Activated CD4-positive, alpha-beta T cell treated with anti-CD3 and anti-CD28 coated beads for 48 hours (primary cell): Measurements from ENCODE around the gene ZNF112.
A peak's percentile ranks its signal among the peaks of the same experiment; 100 is the strongest.
"Not testable (repeated sequence)": the region's sequence is repeated elsewhere in the genome, so short reads cannot be mapped to it uniquely, and the experiment has no call there.

Experiments used
- DNase-seq: peaks from one replicate; pipeline ENCODE4 v3.0.0-alpha.2; 2020

The ZNF112 gene

DNA sequence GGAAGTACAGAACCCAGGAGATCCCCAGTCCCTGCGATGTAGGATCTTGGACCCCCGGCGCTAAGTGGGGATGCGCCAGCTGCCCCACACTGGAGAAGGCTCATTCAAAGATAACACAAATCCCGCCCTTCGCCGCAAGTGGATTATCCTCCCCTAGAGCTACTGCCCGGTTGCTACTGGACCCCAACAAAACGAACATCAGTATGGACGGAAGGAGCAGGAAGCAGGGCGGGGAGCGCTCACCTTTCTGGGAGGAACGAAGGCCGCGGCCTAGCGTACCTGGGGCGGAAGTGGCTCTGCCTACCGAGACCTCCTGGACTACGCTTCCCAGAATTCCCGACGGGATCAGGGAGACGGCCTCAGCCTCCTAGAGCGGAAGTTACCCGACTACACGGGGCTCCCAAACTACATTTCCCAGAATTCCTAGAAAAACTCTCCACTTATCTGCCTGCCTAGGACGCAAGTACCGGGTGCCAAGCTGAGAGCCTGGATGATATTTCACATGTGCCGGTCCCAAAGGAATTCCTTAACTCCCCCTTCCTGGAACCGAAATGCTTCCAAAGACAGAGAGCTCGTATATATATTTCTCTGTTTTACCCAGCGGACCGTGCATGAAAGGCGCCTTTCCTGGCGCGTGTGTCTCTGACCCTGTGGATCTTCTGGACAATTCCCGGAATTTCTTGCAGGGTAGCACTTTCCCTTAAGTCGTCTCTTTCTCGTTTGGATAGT, at the start of gene ZNF112:
Gene ZNF112 (minus strand): TSS at position 298 of the 729 bp plus-strand sequence. CDS start 16,141 bp downstream, outside the sequence.
- peak; percentile 21 for DNase-seq

DNA sequence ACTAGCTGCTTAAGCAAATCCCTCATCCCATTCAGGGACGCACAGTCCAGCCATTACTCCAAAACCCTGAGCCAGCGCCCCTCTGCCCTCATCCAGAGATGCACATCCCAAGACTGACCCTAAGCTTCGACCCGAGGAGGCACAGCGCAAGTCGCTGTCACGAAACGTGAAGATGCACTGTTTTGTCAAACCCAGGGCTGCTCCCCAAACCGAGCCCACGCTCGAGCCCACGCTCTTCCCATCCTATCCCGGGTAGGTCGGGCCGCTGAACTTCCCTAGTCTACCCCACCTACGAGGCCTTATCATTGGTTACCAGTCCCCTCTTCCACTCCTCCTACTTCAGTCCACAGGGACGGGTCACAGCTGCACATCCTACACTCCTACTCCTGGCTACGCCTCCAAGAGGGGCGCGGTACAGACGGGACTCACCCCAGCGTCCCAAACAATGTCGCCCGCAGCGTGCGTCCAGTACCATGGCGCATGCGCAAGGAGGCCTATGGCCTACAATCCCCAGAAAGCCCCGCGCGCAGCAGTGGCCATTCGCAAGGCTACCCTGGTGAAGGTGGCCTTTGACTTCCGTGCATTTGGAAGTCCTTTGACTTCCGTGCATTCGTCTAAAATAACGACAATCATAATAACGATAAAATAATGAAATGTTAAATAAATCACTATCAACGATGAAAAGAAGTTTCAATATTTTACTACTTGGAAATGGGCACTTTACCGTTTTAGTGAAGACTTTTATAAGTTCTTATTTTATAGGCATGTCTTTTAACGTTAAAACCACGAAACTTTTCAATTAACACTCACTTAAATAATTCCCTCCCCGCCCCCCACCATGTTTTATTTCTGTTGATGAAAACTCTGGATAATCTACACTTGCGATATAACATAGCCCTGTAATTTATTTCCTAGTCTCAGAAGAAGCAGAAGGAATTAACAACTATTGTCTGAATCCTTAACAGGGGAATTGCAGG, 44.9 kb upstream of the ZNF112 start, which contains the start of gene ZNF285:
Gene ZNF285 (minus strand): TSS at position 470 of the 977 bp plus-strand sequence. CDS start 4,395 bp downstream, outside the sequence.
- peak; percentile 87 for DNase-seq

DNA sequence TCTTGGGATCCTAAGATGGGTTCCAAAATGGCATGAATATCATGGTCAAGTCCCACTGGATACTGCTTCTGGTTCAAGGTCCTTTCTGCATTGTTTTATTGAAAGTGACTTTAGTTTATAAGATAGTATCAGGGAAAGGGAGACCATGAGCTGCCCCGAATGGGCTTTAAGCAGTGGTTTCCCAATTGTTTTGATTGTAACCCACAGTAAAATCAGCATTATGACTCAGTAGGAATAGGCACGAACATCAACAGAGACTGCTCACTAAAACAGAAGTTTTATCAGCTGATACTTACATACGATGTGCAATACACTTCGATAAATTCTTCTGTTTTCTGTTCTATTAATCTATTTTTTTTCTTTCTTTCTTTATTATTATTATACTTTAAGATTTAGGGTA, 32.8 kb upstream of the ZNF112 start:
- DNase-seq, result not testable (repeated sequence)

DNA sequence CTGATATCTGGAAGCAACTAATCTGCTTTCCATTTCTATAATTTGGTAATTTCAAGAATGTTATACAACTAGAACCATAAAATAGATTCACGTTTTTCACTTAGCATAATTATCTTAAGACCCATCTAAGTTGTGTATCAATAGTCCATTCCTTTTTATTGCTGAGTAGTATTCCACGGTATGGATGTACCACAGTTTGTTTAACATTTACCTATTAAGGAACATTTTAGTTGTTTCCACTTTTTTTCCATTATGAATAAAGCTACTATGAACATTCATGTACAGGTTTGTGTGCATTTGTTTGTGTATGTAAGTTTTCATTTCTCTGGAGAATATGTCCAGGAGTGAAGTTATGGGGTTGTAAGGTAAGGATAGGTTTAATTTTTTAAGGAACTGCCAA, 18.3 kb upstream of the ZNF112 start:
- no peak for DNase-seq

DNA sequence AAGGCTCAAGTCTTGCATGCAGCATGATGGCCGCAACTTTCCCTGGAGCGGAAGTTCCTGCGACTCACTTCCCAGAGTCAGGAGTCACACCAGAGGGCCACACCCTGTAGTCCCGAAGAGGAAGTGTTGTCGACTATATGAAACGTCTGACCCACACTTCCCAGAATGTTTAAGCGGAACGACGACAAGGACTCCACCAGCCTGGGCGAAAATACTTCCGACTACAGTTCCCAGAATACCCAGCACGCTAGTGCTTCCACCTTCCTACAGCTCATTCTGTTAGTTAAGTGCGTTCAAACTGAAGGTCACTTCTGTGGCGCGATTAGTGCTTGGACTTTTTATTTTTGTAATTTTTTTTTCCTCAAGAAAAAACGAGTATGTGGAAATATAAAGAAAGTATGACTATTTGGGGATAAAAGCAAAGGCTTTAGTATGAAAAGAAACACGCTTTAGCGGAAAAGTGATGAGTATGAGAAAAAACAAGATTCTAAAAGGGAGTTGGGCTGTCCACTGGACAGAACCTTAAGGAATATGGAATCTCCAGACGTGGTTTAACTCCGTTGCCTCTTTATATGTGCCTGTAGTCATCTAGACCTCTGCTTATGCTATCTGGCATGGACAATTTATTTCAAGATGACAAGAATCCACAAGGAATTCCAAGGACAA, 15.5 kb upstream of the ZNF112 start:
- no peak for DNase-seq

DNA sequence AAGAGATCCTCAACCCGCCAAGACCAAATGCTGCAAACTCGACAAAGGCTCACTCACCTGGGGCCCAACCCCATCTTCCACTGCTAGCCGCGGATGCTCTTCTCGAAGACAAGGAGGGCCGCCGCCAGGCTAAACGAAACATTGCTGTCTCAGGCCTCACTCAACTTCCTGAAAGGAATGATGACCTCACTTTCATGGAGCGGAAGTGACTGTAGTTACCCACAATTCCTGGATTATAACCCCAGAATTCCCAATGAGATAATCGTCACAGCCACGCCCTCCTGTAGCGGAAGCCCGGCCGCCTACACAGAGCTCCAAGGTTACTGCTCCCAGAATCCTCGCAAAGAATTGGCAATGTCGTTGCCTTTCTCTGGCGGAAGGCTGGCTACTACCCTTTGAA, 10.5 kb upstream of the ZNF112 start:
- DNase-seq, result no peak

DNA sequence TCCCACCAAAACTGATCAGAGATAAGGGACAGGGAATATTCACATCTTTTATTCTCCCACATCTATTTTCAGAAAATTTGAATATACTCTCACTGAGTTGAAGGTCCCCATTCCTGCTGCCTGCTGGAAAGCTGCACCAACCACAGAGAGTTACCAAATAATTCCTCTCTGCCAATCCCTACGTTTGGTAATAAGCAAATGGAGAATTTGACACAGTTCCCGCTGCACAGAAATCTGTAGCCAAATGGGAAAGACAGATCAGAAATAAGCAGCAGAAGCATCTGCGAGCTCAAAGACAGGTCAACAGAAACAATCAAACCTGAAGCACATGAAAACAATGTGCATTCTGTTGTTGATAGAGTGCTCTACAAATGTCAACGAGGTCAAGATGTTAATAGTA, 9.9 kb downstream of the ZNF112 start:
- no peak for DNase-seq

DNA sequence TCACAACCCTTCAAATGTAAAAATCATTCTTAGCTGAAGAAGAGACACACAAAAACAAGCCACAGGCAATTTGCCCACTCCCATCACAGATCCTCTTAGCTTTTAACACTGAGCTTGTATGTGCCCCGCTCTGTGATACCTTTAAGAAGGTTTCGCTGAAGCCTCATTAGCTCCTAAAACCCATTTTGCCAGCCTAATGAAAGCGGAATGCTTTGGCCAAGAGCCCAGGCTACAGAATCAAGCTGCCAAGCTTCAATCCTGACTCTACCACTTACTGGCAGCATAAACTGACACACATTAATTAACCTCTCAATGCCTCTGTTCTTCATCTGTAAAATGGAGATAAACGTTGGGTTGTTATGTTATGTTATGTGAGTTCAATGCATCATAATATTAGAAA, 10.5 kb downstream of the ZNF112 start:
- no peak for DNase-seq

DNA sequence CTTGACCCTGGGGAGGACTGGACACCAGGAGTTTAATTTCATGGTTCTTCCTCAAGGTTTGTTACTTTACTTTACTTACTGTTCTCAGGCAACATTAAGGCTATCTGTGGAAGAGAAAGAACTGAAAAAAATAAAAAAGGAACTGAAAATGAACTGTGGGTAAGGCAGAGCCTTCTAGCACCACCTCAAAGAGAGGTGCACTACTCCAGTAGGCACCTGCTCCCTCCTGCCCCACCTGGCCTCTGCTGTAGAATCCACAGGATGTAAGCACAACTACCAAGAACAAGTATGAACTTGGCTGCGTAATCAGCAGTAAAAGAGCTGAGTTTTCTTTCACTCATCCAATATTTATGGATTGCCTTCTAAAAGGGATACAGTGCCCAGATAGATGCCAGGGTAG, 12.2 kb downstream of the ZNF112 start:
- DNase-seq, result no peak

DNA sequence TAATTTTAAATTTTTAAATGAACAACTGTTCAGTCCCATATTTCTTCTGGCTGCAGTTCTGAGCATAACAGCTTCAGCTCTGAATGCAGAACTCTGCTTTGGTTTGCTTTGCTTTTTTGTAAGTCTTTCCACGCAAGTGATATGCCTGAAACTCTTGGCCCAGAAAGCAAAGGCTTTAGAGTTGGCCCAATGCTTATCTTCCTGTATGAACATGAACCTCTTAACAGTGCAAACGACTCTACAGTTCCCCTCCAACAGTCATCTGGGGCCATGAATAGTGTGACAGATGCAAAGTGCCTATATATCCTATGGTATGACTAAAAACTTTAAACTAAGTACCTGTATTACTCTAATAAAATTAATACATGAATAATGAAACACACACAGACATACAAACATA, 14.7 kb downstream of the ZNF112 start:
- no peak for DNase-seq

DNA sequence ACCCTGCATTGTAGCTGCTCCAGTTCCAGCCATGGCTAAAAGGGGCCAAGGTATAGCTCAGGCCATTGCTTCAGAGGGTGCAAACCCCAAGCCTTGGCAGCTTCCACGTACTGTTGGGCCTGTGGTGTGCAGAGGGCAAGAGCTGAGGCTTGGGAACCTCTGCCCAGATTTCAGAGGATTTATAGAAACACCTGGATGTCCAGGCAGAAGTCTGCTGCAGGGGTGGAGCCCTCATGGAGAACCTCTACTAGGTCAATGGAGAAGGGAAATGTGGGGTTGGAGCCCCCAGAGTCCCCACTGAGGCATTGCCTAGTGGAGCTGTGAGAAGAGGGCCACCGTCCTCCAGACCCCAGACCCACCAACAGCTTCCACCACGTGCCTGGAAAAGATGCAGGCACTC, 21.8 kb downstream of the ZNF112 start:
- DNase-seq, result not testable (repeated sequence)

DNA sequence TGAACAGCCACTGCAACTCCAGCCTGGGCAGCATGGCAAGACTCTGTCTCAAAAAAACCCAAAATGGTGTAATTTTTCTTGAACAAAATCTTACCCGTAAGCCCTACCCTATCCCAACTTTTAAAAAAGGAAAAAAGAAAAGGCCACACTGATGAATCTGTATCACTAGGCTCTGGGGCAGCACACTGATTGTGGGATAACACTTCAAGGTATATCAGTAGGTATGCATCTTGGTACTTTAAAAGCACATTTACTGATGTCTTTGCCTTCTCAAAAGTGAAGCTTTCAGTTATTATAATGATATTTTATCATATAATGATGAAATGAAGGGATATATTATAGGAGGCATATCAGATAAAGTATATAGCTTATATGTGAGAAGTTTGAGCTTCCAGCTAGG, 24.3 kb downstream of the ZNF112 start:
- no peak for DNase-seq

DNA sequence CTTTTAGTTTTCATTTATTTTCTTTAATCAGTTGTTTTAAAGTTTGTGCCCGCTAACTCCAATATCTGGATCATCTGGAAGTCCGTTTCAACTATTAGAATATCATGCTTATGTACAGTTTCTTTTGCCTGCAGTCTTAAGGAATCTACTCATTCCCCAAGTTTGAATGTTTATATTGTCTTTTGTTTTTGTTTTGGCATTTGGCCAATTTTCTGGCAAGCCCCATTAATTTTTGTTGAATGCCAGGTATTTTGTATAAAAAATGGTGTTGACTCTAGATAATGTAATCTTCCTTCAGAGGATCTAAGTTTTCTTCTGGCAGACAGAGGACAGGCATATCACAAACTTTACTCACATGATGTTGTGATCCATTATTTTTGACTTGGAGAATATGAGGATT, 40.6 kb downstream of the ZNF112 start:
- DNase-seq, result no peak

DNA sequence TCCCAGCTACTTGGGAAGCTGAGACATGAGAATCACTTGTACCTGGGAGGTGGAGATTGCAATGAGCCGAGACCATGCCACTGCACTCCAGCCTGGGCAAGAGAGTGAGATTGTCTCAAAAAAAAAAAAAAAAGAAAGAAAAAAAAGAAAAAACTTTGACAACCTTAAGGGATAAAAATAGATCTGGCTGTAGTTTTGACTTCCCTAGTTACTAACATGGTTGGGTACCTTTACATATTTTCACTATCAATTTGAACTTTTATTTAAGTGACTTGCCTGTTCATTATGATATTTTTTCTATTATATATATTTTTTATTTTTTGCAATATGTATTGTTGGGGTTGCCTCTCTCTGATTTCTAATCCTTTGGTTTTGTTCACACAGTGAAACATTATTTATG, 43.2 kb downstream of the ZNF112 start:
- no peak for DNase-seq

DNA sequence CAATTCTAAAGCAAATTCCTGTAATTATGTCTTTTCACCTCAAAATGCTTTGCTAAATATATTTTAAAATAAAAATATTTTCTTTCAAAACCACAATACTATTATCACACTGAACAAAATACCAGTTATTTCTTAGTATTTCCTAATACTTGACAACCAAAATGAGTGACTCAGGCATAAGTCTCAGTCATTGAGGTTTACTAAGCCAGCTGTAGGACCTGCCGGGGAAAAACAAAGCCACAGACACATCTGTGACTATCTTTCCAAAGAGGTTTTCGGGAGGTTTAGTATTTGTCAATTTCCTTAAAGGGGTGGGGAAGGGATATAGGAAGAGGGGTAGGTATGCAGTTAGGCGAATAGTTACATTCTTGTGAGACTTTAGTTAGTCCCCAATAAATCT, 48.5 kb downstream of the ZNF112 start:
- DNase-seq, result no peak

DNA sequence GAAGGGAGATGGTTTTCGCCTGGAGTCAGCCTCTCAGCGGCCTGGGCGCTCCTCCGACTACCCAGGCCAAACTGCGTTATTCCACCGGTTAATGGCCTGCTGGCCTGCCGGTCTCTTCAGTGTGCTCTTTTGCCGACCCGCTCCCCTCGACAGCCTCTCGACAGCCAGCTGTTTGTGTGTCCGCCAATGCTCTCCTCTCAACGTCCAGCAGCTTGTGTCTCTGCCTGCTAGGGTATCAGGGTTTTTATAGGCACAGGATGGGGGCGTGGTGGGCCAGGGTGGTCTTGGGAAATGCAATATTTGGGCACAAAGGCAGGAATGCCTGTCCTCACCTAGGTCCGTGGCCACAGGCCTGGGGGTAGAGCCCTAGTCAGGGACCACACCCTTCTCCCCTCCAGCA, 50.2 kb downstream of the ZNF112 start:
- no peak for DNase-seq

DNA sequence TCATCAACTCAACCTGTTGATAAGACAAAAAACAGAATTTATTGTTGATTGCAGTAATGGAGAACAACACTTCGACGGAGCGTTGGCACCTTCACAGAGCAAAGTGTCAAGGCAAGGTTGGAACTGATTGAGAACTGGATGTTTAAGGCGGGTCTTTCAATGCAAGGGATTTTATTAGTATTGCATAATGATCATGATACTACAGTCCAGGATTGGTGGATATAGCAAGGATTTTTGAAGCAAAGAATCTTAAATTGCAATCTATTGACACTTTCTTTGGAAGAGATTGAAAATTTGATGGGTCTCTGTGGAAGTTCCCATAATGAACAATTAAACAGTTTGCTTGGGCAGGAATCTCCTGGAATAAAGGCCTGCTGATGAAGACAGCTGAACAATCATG, 51.0 kb downstream of the ZNF112 start:
- DNase-seq, result no peak

DNA sequence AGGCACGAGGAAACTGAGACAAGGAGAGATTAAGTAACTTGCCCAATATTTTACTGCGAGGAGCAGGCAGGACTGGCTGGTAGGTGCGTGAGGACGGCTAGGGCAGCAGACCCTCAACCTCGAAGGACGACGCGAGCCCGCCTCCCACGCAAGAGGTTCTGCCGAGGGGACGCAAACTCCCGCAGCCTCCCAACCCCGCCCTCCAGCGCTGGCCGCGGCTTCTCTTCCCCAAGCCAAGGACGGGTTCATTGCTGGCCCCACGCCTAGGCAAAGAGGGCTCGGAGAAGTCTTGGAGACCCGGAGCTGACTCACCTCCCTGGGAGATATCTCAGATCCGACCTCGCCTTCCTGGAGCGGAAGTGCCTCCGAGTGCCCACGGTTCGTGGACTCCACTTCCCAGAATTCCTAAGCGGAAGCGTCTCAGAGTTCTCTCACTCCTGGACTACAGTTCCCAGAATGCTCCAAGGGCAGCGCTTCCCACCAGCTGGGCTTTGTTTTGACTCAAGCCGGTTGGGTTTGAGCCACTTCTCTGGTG, 51.8 kb downstream of the ZNF112 start, which contains the start of gene ZNF235:
Gene ZNF235 (minus strand): TSS at position 367 of the 535 bp plus-strand sequence. CDS start 1,621 bp downstream, outside the sequence.
- peak; percentile 85 for DNase-seq

DNA sequence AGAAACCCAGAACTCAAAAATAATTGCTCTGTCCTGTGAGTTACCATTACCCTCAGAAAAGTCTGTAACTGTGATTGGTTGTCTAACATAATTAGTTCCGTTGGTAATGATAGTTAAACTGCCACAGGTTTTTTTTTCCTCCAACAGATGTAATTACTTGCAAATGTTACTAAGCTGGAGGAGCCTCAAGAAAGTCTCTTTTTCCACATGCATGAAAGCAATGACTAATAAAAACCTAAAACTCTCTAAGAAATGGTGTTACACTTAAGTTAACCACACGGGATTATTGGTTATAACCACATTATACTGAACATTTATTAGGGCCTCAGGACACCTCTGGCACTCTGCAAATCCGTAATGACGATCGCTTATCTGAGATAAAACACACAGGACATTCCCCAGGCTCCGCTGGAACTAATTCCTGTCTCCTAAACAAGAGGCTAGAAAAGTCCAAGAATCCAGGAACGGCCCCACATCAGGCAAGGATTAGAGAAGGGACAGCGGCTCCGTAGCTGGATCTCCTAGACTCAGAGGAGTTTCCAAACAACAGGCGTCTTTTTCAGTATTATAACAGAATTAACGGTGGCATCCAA, 52.4 kb downstream of the ZNF112 start:
- peak; percentile 2 for DNase-seq

DNA sequence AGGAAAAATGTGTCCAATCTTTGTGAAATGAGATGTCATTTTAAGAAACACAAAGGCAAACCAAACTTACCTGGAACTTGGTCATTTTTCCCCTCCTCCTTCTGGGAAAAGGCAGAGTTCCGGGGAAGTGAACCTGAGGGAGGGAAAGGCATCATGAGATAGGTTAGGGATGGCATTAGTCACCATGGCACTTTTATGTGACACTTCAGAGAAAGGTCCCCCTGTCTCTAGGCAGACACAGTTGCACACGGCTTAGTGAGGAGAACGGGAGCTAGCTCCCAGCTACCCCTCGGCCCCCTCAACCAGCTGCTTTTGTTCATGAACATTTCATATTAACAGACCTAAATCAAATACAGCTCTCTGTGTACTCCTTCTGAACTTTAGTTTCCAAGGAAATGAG, 53.2 kb downstream of the ZNF112 start:
- no peak for DNase-seq

DNA sequence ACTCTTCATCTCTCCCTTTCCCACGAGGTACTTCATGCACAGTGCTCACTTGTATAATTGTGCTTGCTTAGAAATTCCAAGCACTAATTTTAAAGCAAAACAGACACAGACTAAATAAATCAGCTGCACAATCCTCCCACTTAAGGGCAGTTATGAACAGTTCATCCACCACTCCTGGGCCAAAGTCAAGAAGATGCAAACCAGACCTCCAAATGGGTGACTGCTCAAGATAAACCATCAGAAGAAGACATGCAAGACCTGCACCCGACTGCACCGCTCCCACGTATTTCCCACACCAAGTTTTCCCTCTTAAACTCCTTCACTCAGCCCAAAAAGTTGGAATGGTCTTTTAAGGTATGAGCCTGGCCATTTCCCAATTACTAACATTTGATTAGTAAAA, 71.5 kb downstream of the ZNF112 start:
- no peak for DNase-seq

DNA sequence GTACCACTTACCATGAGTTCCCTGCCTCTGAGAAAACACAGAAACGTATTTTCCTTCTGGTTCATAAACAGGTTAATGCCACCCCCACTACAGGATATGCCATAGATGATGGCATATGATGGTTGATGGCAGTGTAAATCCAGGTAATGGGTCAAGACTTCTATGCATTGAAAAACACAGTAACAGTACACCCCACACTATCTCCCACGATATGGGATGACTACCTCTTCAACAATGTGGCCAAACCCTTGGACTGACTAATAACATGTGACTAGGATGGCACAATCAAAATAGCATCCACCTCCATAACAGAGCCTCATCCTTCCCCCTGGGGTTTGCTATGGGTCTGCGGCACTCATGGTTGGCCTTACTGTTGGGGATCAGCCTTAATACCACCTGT, 73.6 kb downstream of the ZNF112 start:
- no peak for DNase-seq

DNA sequence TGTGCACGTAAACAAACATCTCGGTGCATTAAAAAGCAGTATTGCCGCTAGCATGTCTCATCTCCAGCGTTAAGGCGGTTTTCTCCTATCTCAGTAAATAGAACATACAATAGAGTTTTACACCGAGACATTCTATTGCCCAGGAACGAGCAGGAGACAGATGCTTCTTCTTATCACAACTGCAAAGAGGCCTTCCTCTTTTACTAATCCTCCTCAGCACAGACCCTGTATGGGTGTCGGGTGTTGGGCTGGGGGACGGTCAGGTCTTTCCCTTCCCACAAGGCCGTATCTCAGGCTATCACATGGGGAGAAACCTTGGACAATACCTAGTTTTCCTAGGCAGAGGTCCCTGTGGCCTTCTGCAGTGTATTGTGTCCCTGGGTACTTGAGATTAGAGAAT, 75.6 kb downstream of the ZNF112 start:
- no peak for DNase-seq
